PFSK-1 (cell line): Measurements from ENCODE around the gene TMEM131. TPM values are rescaled to one million over a fixed set of nuclear protein-coding genes. Genes with fewer than 3 reads are reported as not detected.

ENCODE experiments used
- FOXP2 ChIP-seq: optimal IDR thresholded peaks from 2 replicates; pipeline ENCODE3; 2011; ENCODE audit warnings: borderline replicate concordance, control low read depth, inconsistent platforms; ENCODE audit not compliant: insufficient read depth; ENCODE audit errors: extremely low read length, extremely low read depth
- POLR2AphosphoS5 ChIP-seq: IDR thresholded peaks from 2 replicates; pipeline ENCODE4 v1.6.1; 2012; ENCODE audit warnings: low read depth, mild to moderate bottlenecking, control low read depth, low read length, moderate library complexity
- SIN3A ChIP-seq: IDR thresholded peaks from 2 replicates; pipeline ENCODE4 v1.6.1; 2012; ENCODE audit warnings: mild to moderate bottlenecking, low read length, moderate library complexity, borderline replicate concordance; ENCODE audit not compliant: insufficient read depth
- TAF1 ChIP-seq: IDR thresholded peaks from 2 replicates; pipeline ENCODE4 v1.6.1; 2012; ENCODE audit warnings: low read length, control low read depth, borderline replicate concordance; ENCODE audit not compliant: insufficient read depth
- polyA plus RNA-seq: library from polyadenylated mRNA; unstranded; fragments of >200 nt; gene quantifications from one replicate; pipeline ENCODE4 v1.2.1, GENCODE V29; 2012; ENCODE audit warnings: low read depth, missing spikeins; ENCODE audit not compliant: insufficient read length
- TF ChIP-seq, protein P1 (sequence below), 2 experiments: IDR thresholded peaks; 2 replicates each; pipeline versions ENCODE4 v1.6.1 to v1.8.0; 2011 to 2012; ENCODE audit warnings: low read depth in 2 of 2, low read length in 2 of 2, control low read depth in 1 of 2, inconsistent platforms in 1 of 2, mild to moderate bottlenecking in 1 of 2, moderate library complexity in 1 of 2; ENCODE audit not compliant: insufficient read depth in 1 of 2

TMEM131 gene
- polyA plus RNA-seq: 34.3 TPM

DNA sequence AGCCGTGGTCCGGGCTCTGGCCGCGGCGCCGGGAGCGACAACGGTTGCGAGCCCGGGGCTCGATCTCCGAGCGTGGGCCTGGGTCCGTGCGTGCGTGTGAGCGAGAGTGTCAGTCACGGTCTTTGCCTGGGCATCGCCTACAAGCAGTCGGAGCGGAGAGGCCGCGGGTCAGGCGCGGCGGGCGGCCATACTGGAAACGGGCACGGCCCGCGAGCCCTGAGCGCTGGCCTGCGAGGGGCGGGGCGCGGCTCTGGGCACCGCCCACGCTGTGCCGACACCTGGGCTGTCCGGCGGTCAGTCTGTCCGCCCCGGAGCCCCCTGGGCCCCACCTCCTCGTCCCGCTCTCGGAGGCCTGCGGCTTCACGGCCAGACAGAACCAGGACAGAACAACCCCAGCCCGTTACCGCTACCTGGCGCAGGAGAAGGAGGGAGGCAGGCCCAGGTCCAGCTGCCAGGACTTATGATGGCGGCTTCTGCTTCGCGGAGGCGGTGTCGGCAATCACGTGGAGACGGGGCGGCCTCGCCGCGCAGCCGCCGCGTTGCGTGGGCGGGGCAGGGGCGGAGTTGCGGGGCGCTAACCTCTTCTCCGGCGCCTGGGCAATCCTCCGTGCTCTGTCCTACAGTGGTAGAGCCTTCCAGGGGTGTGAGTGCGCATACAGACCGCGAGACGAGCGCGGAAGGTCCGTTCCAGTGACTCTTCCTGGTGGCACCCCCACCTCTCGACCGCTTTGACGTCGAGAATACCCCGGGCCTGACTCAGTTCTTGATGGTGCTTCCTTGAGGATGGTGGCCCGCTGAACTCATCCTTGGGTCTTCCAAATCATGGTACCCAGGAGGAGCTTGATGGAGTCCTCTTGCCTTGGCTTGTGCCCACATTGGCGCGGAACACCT, at the start of gene TMEM131:
Gene TMEM131, minus strand, starts transcription at position 215 of the 891 bp plus-strand sequence. CDS start 286 bp downstream, outside the sequence.
- peak; percentile 76 for TF ChIP-seq POLR2AphosphoS5
- peak; percentile 10 for TF ChIP-seq FOXP2
- TF ChIP-seq TAF1: peak; percentile 92
- TF ChIP-seq, protein P1, sequence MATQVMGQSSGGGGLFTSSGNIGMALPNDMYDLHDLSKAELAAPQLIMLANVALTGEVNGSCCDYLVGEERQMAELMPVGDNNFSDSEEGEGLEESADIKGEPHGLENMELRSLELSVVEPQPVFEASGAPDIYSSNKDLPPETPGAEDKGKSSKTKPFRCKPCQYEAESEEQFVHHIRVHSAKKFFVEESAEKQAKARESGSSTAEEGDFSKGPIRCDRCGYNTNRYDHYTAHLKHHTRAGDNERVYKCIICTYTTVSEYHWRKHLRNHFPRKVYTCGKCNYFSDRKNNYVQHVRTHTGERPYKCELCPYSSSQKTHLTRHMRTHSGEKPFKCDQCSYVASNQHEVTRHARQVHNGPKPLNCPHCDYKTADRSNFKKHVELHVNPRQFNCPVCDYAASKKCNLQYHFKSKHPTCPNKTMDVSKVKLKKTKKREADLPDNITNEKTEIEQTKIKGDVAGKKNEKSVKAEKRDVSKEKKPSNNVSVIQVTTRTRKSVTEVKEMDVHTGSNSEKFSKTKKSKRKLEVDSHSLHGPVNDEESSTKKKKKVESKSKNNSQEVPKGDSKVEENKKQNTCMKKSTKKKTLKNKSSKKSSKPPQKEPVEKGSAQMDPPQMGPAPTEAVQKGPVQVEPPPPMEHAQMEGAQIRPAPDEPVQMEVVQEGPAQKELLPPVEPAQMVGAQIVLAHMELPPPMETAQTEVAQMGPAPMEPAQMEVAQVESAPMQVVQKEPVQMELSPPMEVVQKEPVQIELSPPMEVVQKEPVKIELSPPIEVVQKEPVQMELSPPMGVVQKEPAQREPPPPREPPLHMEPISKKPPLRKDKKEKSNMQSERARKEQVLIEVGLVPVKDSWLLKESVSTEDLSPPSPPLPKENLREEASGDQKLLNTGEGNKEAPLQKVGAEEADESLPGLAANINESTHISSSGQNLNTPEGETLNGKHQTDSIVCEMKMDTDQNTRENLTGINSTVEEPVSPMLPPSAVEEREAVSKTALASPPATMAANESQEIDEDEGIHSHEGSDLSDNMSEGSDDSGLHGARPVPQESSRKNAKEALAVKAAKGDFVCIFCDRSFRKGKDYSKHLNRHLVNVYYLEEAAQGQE (IDR thresholded peaks at IDR 0.05; ENCODE audit: insufficient read depth in 1 of 2, low read depth in 2 of 2, low read length in 2 of 2): 0 out of 4 replicates have a peak, but pooled peaks of 1 of the 2 experiments have one; percentile 30
- TF ChIP-seq SIN3A: no peak

- TF ChIP-seq FOXP2: no peak
- TF ChIP-seq TAF1: no peak
- no peak for TF ChIP-seq POLR2AphosphoS5
- TF ChIP-seq, protein P1 (IDR thresholded peaks at IDR 0.05; ENCODE audit: insufficient read depth in 1 of 2, low read depth in 2 of 2, low read length in 2 of 2): no peak
- TF ChIP-seq SIN3A: no peak
Observed at GRCh38 chr2:98043101-98043500, 47.4 kb upstream of the TMEM131 start.

DNA sequence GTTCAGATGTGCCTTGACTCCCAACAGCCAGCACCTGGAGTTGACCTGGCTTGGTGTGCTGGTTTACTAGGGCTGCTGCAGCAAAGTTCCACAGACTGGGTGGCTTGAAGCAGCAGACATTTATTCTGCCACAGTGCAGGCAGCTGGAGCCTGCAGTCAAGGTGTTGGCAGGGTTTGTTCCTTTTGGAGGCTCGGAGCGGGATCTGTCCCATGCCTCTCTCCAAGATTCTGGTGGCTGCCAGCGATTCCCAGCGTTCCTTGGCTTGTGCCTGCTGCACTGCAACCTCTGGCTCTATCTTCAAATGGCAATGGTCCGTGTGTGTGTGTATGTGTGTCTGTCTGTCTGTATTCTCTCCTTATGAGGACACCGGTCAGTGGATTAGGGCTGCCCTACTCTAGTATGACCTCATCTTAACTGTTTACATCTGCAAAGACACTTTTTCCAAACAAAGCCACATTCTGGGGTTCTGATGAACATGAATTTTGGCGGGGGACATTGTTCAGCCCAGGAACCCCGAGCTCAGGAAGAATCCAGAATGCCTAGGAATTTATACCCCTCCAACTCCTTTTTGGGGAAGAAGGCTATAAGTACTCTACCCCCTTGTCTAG, 44.7 kb upstream of the TMEM131 start:
- TF ChIP-seq, protein P1 (IDR thresholded peaks at IDR 0.05; ENCODE audit: insufficient read depth in 1 of 2, low read depth in 2 of 2, low read length in 2 of 2): no peak
- no peak for TF ChIP-seq POLR2AphosphoS5
- TF ChIP-seq SIN3A: no peak
- TF ChIP-seq TAF1: no peak
- TF ChIP-seq FOXP2: no peak

GRCh38 chr2:98039085-98039756, 43.5 kb upstream of the TMEM131 start:
- TF ChIP-seq, protein P1 (IDR thresholded peaks at IDR 0.05; ENCODE audit: insufficient read depth in 1 of 2, low read depth in 2 of 2, low read length in 2 of 2): peak in 1 of 2 experiments; percentile 54; a peak in 1 of 4 replicates
- TF ChIP-seq POLR2AphosphoS5: no peak
